ENCODE measurements around the gene MICALL2.

The MICALL2 gene

GRCh38 chr7:1492640-1493039 is 33.4 kb upstream of the MICALL2 start:
- no peak for DNase-seq

GRCh38 chr7:1492221-1492620 is 33.0 kb upstream of the MICALL2 start:
- no peak for DNase-seq

- DNase-seq, result no peak
Measured at GRCh38 chr7:1490837-1491236, 31.6 kb upstream of the MICALL2 start.

- DNase-seq, result no peak
Measured at GRCh38 chr7:1489336-1489735, 30.1 kb upstream of the MICALL2 start.

- DNase-seq, result no peak
Measured at GRCh38 chr7:1488016-1488415, 28.7 kb upstream of the MICALL2 start.

GRCh38 chr7:1487466-1487865 is 28.2 kb upstream of the MICALL2 start:
- DNase-seq, result no peak

GRCh38 chr7:1486571-1486970 is 27.3 kb upstream of the MICALL2 start:
- no peak for DNase-seq

- no peak for DNase-seq
Measured at GRCh38 chr7:1485156-1485555, 25.9 kb upstream of the MICALL2 start.

- no peak for DNase-seq
Measured at GRCh38 chr7:1484569-1484968, 25.3 kb upstream of the MICALL2 start.

GRCh38 chr7:1483536-1484505 is 24.6 kb upstream of the MICALL2 start:
- DNase-seq, result no peak

- DNase-seq, result no peak
Measured at GRCh38 chr7:1483079-1483478, 23.8 kb upstream of the MICALL2 start.

GRCh38 chr7:1481300-1481699 is 22.0 kb upstream of the MICALL2 start:
- DNase-seq, result no peak

GRCh38 chr7:1480670-1481069 is 21.4 kb upstream of the MICALL2 start:
- DNase-seq, result no peak

- no peak for DNase-seq
Measured at GRCh38 chr7:1479287-1479686, 20.0 kb upstream of the MICALL2 start.

GRCh38 chr7:1478480-1478879 is 19.2 kb upstream of the MICALL2 start:
- no peak for DNase-seq

- no peak for DNase-seq
Measured at GRCh38 chr7:1476859-1477258, 17.6 kb upstream of the MICALL2 start.

- DNase-seq, result no peak
Measured at GRCh38 chr7:1475991-1476390, 16.7 kb upstream of the MICALL2 start.

- DNase-seq, result no peak
Measured at GRCh38 chr7:1475393-1475792, 16.1 kb upstream of the MICALL2 start.

- no peak for DNase-seq
Measured at GRCh38 chr7:1474736-1475135, 15.5 kb upstream of the MICALL2 start.

- DNase-seq, result peak; percentile 75
Measured at GRCh38 chr7:1473864-1474512, 14.7 kb upstream of the MICALL2 start.

- DNase-seq, result no peak
Measured at GRCh38 chr7:1470901-1471300, 11.6 kb upstream of the MICALL2 start.

GRCh38 chr7:1468643-1469298 is 9.5 kb upstream of the MICALL2 start:
- DNase-seq, result no peak

- no peak for DNase-seq
Measured at GRCh38 chr7:1468203-1468602, 8.9 kb upstream of the MICALL2 start.

All from NCI-H526 treated with DMSO at 0.1 percent for 48 hours (cell line).